ENCODE measurements around the gene RHPN2. TPM values are rescaled to one million over a fixed set of nuclear protein-coding genes. Genes with fewer than 3 reads are reported as not detected.

RHPN2 gene
- total RNA-seq, 4 donors from 2014 or later = 49.0 to 276 (median 74.3) TPM

- intact Hi-C loops (cut with DNase I; ENCODE audit: low total_unique reads) (no loop called here), in situ Hi-C loops (cut with MboI; ENCODE audit: low pct_ligation_motif_present in 1 of 4, low pct_unique_long_range_greater_than_20kb in 1 of 4, low sequenced_read_pairs in 3 of 4) (no loop called here)
- Histone ChIP-seq H3K4me3 (no peak overlapping the region), H3K36me3 (peaks cover 0 to 17% (median 5%) of the 10 kb centered on the region in 4 donors), H3K9me3 (no peaks in the 10 kb centered on the region), H3K27me3 (no peaks in the 10 kb centered on the region), H3K4me1 (no peaks in the 10 kb centered on the region), H3K27ac (no peak overlapping the region)
- TF ChIP-seq, protein P1, sequence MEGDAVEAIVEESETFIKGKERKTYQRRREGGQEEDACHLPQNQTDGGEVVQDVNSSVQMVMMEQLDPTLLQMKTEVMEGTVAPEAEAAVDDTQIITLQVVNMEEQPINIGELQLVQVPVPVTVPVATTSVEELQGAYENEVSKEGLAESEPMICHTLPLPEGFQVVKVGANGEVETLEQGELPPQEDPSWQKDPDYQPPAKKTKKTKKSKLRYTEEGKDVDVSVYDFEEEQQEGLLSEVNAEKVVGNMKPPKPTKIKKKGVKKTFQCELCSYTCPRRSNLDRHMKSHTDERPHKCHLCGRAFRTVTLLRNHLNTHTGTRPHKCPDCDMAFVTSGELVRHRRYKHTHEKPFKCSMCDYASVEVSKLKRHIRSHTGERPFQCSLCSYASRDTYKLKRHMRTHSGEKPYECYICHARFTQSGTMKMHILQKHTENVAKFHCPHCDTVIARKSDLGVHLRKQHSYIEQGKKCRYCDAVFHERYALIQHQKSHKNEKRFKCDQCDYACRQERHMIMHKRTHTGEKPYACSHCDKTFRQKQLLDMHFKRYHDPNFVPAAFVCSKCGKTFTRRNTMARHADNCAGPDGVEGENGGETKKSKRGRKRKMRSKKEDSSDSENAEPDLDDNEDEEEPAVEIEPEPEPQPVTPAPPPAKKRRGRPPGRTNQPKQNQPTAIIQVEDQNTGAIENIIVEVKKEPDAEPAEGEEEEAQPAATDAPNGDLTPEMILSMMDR (IDR thresholded peaks at IDR 0.05) = no peak
- TF ChIP-seq POLR2A (IDR thresholded peaks at IDR 0.05) (no peak), POLR2AphosphoS5 (IDR thresholded peaks at IDR 0.05) (no peak), EP300 (IDR thresholded peaks at IDR 0.05; ENCODE audit: low read depth) (no peak)
- no peak for DNase-seq
- WGBS, 2 donors (ENCODE audit: low coverage in 1 of 2) = 83 to 94% methylated on average over 2 to 8 of the region's 9 CpGs
Observed at GRCh38 chr19:32935629-32936028, 129.1 kb downstream of the RHPN2 start.

GRCh38 chr19:32933571-32933970 lies 131.1 kb downstream of the RHPN2 start:
- Histone ChIP-seq H3K9me3 (peaks cover 0 to under 1% of the 10 kb centered on the region in 2 donors), H3K27ac (no peak overlapping the region), H3K36me3 (peaks cover 0 to 30% (median 14%) of the 10 kb centered on the region in 4 donors), H3K27me3 (no peaks in the 10 kb centered on the region), H3K4me1 (no peaks in the 10 kb centered on the region), H3K4me3 (no peak overlapping the region)
- WGBS, 2 donors (ENCODE audit: low coverage in 1 of 2) = 83 to 94% methylated on average over 1 to 3 of the region's 3 CpGs
- intact Hi-C loops (cut with DNase I; ENCODE audit: low total_unique reads) = no loop called here
- DNase-seq = no peak
- TF ChIP-seq, protein P1 (IDR thresholded peaks at IDR 0.05) = no peak
- no peak for TF ChIP-seq EP300 (IDR thresholded peaks at IDR 0.05; ENCODE audit: low read depth)
- TF ChIP-seq POLR2AphosphoS5 (IDR thresholded peaks at IDR 0.05) = no peak
- TF ChIP-seq POLR2A (IDR thresholded peaks at IDR 0.05) = no peak
- in situ Hi-C loops (cut with MboI; ENCODE audit: low pct_ligation_motif_present in 1 of 4, low pct_unique_long_range_greater_than_20kb in 1 of 4, low sequenced_read_pairs in 3 of 4) = no loop called here

DNA sequence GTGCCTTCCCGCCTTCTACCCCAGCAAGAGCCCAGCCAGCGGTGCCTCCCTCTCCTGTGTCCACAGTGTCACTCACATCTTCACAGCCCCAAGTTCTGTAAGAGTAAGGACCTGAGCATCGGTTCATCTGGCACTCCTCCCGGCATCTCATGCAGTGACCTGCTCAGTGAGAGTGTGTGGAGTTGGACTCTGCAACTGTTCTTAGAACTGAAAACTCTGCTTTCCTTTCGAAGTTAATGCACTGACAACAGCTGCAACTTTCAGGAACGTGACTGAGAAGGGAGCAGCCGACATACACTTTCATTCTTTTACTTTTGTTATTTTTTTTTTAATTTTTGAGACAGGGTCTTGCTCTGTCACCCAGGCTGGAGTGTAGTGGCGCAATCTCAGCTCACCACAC lies 134.1 kb downstream of the RHPN2 start:
- no peak overlapping the region for H3K4me3 ChIP-seq
- in situ Hi-C loops (cut with MboI; ENCODE audit: low pct_ligation_motif_present in 1 of 4, low pct_unique_long_range_greater_than_20kb in 1 of 4, low sequenced_read_pairs in 3 of 4) = no loop called here
- peaks cover 3 to 7% of the 10 kb centered on the region in 2 donors for H3K9me3 ChIP-seq
- no peak for DNase-seq
- no peak overlapping the region for H3K27ac ChIP-seq
- H3K36me3 ChIP-seq = peaks cover 0 to 40% (median 17%) of the 10 kb centered on the region in 4 donors
- TF ChIP-seq, protein P1 (IDR thresholded peaks at IDR 0.05) = no peak
- TF ChIP-seq POLR2A (IDR thresholded peaks at IDR 0.05) (no peak), POLR2AphosphoS5 (IDR thresholded peaks at IDR 0.05) (no peak)
- WGBS, 2 donors (ENCODE audit: low coverage in 1 of 2) = 97 to 100% methylated on average over 4 to 8 of the region's 8 CpGs
- H3K4me1 ChIP-seq = no peaks in the 10 kb centered on the region
- intact Hi-C loops (cut with DNase I; ENCODE audit: low total_unique reads) = no loop called here
- H3K27me3 ChIP-seq = no peaks in the 10 kb centered on the region

- Histone ChIP-seq H3K36me3 (peaks cover 0 to 40% (median 17%) of the 10 kb centered on the region in 4 donors), H3K27me3 (no peaks in the 10 kb centered on the region), H3K9me3 (peaks cover 3 to 7% of the 10 kb centered on the region in 2 donors), H3K4me3 (no peak overlapping the region), H3K4me1 (peaks cover 0 to 12% (median 4%) of the 10 kb centered on the region in 4 donors), H3K27ac (no peak overlapping the region)
- WGBS, 2 donors (ENCODE audit: low coverage in 1 of 2) = 93 to 100% methylated on average over 1 to 2 of the region's 2 CpGs
- no peak for DNase-seq
- no peak for TF ChIP-seq EP300 (IDR thresholded peaks at IDR 0.05; ENCODE audit: low read depth)
- TF ChIP-seq, protein P1 (IDR thresholded peaks at IDR 0.05) = no peak
- no peak for TF ChIP-seq POLR2A (IDR thresholded peaks at IDR 0.05)
- no peak for TF ChIP-seq POLR2AphosphoS5 (IDR thresholded peaks at IDR 0.05)
- in situ Hi-C loops (cut with MboI; ENCODE audit: low pct_ligation_motif_present in 1 of 4, low pct_unique_long_range_greater_than_20kb in 1 of 4, low sequenced_read_pairs in 3 of 4) = no loop called here
- intact Hi-C loops (cut with DNase I; ENCODE audit: low total_unique reads) = no loop called here
Observed at GRCh38 chr19:32928806-32929205, 135.9 kb downstream of the RHPN2 start.

Small RNA genes within 50 kb of the gene (small RNA-seq; reads per million reads assigned to genes)
- gene AC008521.1 (0 reads per million in 4 donors), gene AC008521.2 (0 reads per million in 4 donors)

Other genes starting within 250 kb of the RHPN2 start
- gene SLC7A9, start 195.1 kb downstream of the RHPN2 start, total RNA-seq = 10 to 100 TPM in 1 of 4 donors, 1 to 10 TPM in 1, not detected in 2; 2.5 to 11.2 TPM
- gene CEP89, start 92.9 kb downstream of the RHPN2 start, total RNA-seq = 10 to 100 TPM in 2 of 4 donors, 1 to 10 TPM in 2; 4.5 to 39.6 (median 9.4) TPM
- under 1 TPM in 2 of 4 donors, not detected in 2; 0.48 to 0.55 TPM for gene FAAP24, start 92.6 kb downstream of the RHPN2 start, total RNA-seq
- 10 to 100 TPM in 3 of 4 donors, 1 to 10 TPM in 1; 9.1 to 16.8 (median 14.8) TPM for gene GPATCH1, start 16.3 kb upstream of the RHPN2 start, total RNA-seq
- not detected for gene WDR88, start 67.2 kb upstream of the RHPN2 start, total RNA-seq
- 10 to 100 TPM; 12.5 to 23.6 (median 17.1) TPM for gene LRP3, start 129.4 kb upstream of the RHPN2 start, total RNA-seq
- gene SLC7A10, start 161.0 kb upstream of the RHPN2 start, total RNA-seq = under 1 TPM in 1 of 4 donors, not detected in 3; 0.48 TPM
- gene CEBPA, start 237.6 kb upstream of the RHPN2 start, total RNA-seq = 10 to 100 TPM; 69.4 to 84.2 (median 77.3) TPM